Measurements from ENCODE around the gene ABCD3.
A peak's percentile ranks its signal among the peaks of the same experiment; 100 is the strongest.

ABCD3 gene

GRCh38 chr1:94417978-94418663 lies at the start of gene ABCD3:
Gene ABCD3, plus strand, starts transcription at chr1:94418389. Its CDS starts 90 bp downstream, at chr1:94418479.
- Histone ChIP-seq H3K9me3 (ENCODE audit: control insufficient read depth, insufficient read depth, low read depth, low read length) (no peaks in the 10 kb centered on the region), H3K36me3 (ENCODE audit: control insufficient read depth in 2 of 2, insufficient read depth in 1 of 2, low read length in 2 of 2) (no peaks in the 10 kb centered on the region), H3K4me3 (ENCODE audit: low read depth, low read length) (peak within 1 kb of the TSS; percentile 92), H3K4me1 (ENCODE audit: control insufficient read depth, insufficient read depth, low read length) (peaks cover 25% of the 10 kb centered on the region), H3K27ac (ENCODE audit: extremely low read depth, low read depth, low read length) (peak within 1 kb of the TSS; percentile 73)
- ChIA-PET POLR2A (interaction anchor here (0.6 to 1.8 kb wide), 4 partner anchors 10 to 655 kb away, joined by 3 to 6 read pairs (median 6); partner anchors contain the start of gene ALG14), CTCF (interaction anchor here (1.1 to 1.9 kb wide), 2 partner anchors 48 to 82 kb away, joined by 3 to 7 read pairs; no protein-coding TSS in a partner anchor)
- TF ChIP-seq ZNF302 (tag by site-specific recombination; IDR thresholded peaks at IDR 0.05; ENCODE audit: low read depth): no peak
- no peak for TF ChIP-seq ZNF16 (tag by site-specific recombination; IDR thresholded peaks at IDR 0.05; ENCODE audit: low read depth)
- TF ChIP-seq ZNF629 (tag by site-specific recombination; IDR thresholded peaks at IDR 0.05): peak; percentile 47
- peak; percentile 56; the same call in 1 of the 2 replicates for TF ChIP-seq PATZ1 (tag by site-specific recombination; IDR thresholded peaks at IDR 0.05)
- peak; percentile 21; the same call in 1 of the 2 replicates for TF ChIP-seq REPIN1 (tag by site-specific recombination; IDR thresholded peaks at IDR 0.05; ENCODE audit: low read depth)
- peak; percentile 79 for TF ChIP-seq ZNF600 (tag by site-specific recombination; IDR thresholded peaks at IDR 0.05)
- TF ChIP-seq KLF7 (tag by site-specific recombination; IDR thresholded peaks at IDR 0.05; ENCODE audit: borderline replicate concordance): no peak
- 0 out of 2 replicates have a peak, but pooled peaks have one; percentile 15 for TF ChIP-seq GFI1B (tag by site-specific recombination; IDR thresholded peaks at IDR 0.05)
- peak; percentile 89 for TF ChIP-seq KLF8 (tag by site-specific recombination; IDR thresholded peaks at IDR 0.05)
- TF ChIP-seq ZNF785 (tag by site-specific recombination; IDR thresholded peaks at IDR 0.05): 0 out of 2 replicates have a peak, but pooled peaks have one; percentile 19
- no peak for TF ChIP-seq ZNF426 (tag by site-specific recombination; IDR thresholded peaks at IDR 0.05)
- no peak for TF ChIP-seq ZNF19 (tag by site-specific recombination; IDR thresholded peaks at IDR 0.05; ENCODE audit: low read depth)
- TF ChIP-seq KLF1 (tag by site-specific recombination; IDR thresholded peaks at IDR 0.05): peak; percentile 34; the same call in 1 of the 2 replicates
- 0 out of 2 replicates have a peak, but pooled peaks have one; percentile 34 for TF ChIP-seq ZNF701 (tag by site-specific recombination; IDR thresholded peaks at IDR 0.05)
- TF ChIP-seq, protein P1, sequence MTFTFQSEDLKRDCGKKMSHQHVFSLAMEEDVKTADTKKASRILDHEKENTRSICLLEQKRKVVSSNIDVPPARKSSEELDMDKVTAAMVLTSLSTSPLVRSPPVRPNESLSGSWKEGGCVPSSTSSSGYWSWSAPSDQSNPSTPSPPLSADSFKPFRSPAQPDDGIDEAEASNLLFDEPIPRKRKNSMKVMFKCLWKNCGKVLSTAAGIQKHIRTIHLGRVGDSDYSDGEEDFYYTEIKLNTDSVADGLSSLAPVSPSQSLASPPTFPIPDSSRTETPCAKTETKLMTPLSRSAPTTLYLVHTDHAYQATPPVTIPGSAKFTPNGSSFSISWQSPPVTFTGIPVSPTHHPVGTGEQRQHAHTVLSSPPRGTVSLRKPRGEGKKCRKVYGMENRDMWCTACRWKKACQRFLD (tag by site-specific recombination; IDR thresholded peaks at IDR 0.05): peak; percentile 80; the same call in 1 of the 2 replicates
- TF ChIP-seq ZNF660 (tag by site-specific recombination; IDR thresholded peaks at IDR 0.05): 0 out of 2 replicates have a peak, but pooled peaks have one; percentile 75
- TF ChIP-seq ZNF626 (tag by site-specific recombination; IDR thresholded peaks at IDR 0.05): no peak
- TF ChIP-seq ZSCAN16 (tag by site-specific recombination; IDR thresholded peaks at IDR 0.05): no peak
- peak; percentile 33; the same call in 1 of the 2 replicates for TF ChIP-seq REST (tag by site-specific recombination; IDR thresholded peaks at IDR 0.05)
- peak; percentile 90 for TF ChIP-seq SCRT2 (tag by site-specific recombination; IDR thresholded peaks at IDR 0.05)
- TF ChIP-seq ZNF639 (tag by site-specific recombination; IDR thresholded peaks at IDR 0.05): no peak
- TF ChIP-seq ZNF24 (tag by site-specific recombination; IDR thresholded peaks at IDR 0.05): peak; percentile 65; the same call in 1 of the 2 replicates
- peak; percentile 99 for TF ChIP-seq ZFP69B (tag by site-specific recombination; IDR thresholded peaks at IDR 0.05)
- peak; percentile 12; the same call in 1 of the 2 replicates for TF ChIP-seq ZNF580 (tag by site-specific recombination; IDR thresholded peaks at IDR 0.05)
- peak; percentile 50; the same call in 1 of the 2 replicates for TF ChIP-seq ZBTB7A (tag by site-specific recombination; IDR thresholded peaks at IDR 0.05; ENCODE audit: low read depth)
